Activated T-cell treated with anti-CD3 and anti-CD28 coated beads for 48 hours (primary cell): ENCODE measurements around the gene ANKRD33B.

Source experiments
- DNase-seq: peaks from one replicate; pipeline ENCODE4 v3.0.0-alpha.2; 2020; ENCODE audit warnings: low read depth

ANKRD33B gene

DNA sequence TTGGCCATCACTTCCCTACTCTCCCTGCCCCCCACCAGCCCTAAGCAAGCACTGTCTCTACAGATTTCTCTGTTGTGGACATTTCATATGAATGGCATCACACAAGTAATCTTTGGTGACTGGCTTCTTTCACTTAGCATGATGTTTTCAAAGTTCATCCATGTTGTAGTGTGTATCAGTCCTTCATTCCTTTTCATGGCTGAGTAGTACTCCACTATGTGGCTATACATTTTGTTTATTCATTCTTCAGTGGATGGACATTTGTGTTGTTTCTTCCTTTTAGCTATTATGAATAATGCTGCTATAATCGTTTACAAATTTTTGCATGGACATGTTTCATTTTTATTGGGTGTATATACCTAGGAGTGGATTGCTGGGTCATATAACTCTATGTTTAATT, 113.1 kb downstream of the ANKRD33B start:
- no peak for DNase-seq

DNA sequence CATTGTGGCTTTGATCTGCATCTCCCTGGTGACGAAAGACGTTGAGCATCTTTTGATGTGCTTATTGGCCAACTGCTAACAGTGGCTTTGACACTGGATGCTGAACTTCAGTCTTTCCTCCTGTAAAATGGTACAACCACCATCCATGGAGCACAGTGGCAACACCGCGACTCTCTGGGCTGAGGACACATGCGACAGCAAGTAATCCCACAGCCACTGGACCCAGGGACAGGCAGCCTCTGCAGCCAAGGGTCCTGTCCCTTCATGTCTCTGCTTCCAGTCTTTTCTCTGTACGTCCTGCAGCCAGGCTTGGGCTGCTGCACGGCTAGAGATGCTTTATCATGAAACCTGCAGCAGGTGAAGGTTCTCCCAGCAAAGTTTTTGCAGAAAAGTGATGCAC, 113.7 kb downstream of the ANKRD33B start:
- no peak for DNase-seq

DNA sequence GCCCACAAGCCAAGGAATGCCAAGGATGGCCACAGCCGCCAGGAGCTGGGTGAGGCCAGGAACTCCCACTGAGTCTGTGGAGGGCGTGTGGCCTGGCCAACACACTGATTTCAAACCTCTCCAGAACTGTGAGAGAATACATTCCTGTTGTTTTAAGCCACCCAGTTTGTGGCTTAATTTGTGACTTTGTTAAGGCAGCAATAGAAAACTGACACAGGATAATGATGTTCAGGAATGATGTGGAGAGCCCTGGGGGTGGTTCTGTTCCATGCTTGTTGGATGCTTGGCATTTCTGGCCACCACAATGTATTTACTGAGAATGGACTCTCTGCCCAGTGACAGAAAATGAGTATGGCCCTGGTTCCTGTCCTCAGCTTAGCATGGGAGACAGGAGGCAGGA, 114.4 kb downstream of the ANKRD33B start:
- no peak for DNase-seq

DNA sequence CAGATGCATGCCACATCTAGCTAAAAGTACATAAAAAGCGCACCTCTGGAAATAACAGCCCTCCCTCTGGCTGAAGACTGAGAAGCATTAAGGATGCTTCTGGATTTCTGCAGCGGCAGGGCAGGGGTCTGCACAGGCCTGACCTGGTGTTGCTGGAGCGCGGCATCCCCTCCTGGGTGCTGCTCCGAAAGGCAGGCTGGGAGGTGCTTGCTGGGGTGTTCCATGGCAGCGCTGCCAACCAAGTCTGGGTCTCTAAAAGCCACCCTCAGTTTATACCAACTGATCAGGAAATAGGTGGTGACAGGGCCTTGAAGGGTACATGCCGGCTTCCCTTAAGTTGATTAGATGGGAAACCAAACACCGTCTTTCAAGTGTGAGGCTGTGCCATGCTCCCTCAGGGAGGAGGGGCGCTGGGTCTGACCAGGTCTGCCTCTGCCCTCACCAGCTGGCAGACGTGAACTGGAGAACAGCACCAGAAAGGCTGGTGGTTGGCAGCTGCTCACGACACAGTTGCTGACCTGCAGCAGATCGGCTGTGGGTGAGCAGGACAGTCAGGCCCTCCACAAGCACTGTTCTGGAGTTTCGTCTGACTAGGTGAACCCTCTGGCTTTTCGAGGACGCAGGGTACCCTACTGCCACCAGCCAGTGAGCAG, 115.6 kb downstream of the ANKRD33B start:
- no peak for DNase-seq

DNA sequence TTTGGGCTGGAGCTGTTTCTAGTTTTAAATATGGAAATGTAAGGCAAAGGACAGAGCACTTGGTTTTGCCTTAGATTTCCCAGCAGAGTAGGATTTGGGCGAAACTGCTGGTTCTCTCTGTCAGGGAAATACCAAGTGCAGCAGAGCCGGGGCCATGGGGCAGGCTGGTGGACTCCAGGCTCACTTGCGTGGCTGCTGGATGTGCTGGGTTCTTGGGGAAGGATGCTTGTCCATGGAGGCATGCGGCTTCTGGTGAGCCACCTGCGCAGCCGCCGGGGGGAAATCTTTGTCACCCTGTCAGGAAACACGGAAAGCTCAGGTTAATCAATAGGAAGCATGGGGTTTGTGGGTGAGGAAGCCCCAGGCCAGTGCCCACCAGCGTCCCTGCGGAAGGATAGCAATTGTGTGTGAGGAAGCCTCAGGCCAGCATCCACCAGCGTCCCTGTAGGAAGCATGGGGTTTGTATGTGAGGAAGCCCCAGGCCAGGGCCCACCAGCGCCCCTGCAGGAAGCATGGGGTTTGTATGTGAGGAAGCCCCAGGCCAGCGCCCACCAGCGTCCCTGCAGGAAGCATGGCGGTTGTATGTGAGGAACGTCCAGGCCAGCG, 117.1 kb downstream of the ANKRD33B start:
- no peak for DNase-seq

DNA sequence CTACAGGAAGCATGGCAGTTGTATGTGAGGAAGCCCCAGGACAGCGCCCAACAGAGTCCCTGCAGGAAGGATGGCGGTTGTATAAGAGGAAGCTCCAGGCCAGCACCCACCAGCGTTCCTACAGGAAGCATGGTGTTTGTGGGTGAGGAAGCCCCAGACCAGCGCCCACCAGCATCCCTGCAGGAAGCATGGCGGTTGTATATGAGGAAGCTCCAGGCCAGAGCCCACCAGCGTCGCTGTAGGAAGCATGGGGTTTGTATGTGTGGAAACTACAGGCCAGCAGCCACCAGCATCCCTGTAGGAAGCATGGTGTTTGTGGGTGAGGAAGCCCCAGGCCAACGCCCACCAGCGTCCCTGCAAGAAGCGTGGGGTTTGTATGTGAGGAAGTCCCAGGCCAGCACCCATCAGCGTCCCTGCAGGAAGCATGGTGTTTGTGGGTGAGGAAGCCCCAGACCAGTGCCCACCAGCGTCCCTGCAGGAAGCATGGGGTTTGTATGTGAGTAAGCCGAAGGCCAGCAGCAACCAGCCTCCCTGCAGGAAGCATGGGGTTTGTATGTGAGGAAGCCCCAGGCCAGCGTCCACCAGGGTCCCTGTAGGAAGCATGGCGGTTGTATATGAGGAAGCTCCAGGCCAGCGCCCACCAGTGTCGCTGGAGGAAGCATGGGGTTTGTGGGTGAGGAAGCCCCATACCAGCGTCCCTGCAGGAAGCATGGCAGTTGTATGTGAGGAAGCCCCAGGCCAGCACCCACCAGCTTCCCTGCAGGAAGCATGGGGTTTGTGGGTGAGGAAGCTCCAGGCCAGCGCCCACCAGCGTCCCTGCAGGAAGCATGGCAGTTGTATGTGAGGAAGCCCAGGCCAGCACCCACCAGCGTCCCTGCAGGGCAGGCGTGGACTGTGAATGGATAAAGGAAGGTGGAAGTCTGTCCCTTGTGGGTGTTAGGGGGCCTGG, 118.1 kb downstream of the ANKRD33B start:
- no peak for DNase-seq

DNA sequence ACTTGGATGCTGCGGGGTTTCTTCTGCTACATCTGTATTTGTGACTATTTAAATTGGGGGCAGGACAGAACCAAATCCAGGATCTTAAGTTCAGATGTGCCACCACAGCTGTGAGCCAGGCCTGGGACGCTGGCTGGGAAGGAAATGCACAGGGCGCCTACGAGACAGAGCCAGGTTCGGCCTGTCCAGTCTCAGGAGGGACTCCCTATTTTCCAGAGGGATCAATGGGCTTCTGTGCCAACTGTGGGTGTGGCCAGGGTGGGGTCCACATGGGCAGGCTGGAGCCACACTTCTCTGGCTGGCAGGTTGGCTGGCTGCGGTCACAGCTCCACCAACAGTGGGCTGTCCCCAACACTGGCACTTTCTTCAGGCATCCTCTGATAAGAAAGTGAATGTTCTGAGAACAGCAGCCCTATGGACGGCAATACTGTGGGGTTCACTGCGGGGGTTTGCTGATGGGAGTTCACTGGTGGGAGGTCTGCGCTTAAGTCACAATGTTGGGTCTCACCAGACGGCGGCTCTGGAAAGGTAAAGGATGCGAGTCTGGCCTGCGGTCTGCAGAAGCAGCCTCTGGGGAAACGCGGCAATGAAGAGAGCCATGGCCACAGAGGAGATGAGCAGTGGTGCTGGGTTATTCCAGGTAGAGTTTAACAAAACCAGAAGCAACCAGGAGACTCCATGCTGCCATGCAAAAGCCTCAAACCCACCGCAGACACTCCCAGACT, 119.1 kb downstream of the ANKRD33B start:
- DNase-seq, result no peak

DNA sequence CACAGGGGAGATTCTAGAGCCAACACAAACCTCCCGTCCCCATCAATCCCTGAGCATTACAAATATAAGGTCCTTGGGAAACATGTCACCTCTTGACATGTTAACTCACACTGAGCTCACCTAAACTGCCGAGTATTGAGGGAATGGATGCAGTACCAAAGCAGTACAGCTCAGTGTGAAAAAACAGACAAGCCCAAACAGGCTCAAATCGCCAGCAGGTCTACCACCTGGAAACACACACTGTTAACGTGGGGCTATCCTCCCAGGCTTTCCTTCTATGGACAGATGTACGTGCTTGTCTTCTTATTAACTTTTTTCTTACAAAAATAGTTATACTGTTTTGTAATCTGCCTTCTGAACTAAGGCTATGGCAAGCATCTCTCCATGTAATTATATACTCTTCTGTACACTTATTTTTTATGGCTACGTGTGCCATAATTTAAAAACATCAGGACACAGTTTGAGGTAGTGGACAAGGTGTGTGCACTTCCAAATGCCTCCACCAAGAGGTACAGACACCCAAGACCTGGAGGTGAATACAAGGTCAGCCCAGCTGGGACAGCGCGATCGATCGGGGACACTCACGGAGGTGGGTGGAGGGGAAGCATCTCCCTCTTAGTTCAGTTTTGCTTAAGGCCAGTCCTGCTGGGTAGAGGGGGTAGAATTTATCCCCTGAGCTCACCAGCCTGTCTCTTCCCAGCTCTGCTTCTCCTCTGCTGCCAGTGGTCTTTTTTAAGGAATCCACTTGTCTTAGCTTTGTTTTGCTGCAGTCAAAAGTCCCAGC, 120.6 kb downstream of the ANKRD33B start:
- DNase-seq, result no peak

DNA sequence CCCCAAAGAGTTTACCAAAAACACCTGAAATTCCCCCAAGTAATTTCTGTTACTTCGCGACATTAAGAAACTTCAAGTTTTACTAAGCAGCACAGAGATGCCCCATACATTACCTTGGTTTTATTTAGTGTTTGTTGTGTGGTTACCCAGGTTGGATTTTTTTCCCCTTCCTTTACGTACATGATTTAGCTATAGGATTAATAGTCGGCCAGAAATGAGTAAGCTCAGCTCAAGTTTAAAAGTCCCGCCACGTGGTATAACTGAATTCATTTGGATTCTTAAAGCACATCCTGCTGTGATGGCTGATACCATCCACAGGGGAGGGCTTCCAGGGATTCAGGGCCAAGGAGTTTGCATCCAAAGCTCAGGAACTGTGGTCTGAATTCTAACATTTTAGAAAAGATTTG, 121.2 kb downstream of the ANKRD33B start:
- no peak for DNase-seq

DNA sequence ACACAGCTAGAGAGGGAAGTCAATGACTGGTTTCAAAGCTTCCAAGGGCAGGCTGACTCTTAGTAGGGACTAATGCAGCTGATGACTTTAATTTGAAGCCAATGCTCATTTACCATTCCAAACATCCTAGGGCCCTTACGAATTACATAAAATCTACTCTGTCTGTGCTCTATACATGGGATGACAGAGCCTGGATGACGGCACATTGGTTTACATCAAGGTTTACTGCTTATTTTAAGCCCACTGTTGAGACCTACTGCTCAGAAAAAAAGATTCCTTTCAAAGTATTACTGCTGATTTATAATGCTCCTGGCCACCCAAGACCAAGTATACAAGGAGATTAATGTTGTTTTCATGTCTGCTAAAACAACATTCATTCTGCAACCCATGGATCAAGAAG, 123.0 kb downstream of the ANKRD33B start:
- no peak for DNase-seq

DNA sequence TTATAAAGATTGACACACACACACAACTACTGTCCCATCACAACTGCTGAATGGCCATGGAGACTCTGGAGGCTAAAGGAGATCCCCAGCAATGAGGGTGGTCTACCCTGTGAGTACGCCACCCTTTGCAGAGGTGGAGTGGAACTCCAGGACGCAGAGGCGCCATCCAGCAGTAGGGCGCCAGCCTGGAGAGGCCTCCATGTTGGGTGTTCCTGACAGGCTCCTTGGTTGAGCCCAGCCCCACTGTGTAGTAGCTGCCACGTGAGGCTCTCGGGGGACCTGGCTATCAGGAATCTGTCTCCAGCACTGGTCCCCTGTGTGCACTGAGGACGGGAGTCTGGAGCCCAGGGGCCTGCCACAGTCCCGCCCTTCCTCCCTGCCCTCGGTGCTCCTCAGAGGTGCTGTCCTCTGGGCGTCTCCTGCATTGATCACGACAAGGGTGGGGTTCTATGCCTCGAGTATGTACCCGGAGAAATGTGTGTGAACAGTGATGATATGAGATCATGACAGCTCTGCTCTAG, 124.8 kb downstream of the ANKRD33B start:
- no peak for DNase-seq

DNA sequence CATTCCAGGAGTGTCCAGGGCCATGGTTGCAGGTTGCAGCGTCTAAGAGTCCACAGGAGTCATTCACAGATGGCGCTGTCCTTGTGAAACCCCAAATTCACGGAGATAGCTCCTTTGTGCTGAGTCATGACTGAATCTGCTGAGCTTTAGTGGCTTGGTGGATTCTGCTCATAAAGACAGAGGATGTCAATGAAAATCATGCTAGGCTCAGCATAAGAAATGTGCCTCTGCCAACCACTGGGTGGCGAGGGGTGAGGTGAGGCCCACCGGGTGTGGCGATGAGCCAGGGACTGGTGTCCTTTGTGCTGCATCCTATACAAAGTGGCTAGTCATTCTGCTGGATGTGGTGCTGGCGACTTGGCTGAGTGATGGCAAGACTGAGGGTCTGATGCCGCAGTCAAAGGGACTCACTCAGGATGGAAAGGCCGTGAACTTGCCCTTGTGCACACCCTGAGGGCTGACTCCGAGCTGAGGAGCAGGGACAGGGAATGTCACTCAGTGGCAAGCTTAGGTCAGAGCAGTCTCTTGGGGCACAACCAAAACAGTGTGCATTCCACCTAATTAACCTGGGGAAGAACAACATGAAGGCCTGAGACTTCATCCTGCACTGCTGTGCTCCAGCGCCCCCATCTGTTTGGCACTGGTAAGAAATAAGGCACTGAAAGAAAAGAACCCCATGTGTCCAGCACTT, 125.7 kb downstream of the ANKRD33B start:
- DNase-seq, result no peak

DNA sequence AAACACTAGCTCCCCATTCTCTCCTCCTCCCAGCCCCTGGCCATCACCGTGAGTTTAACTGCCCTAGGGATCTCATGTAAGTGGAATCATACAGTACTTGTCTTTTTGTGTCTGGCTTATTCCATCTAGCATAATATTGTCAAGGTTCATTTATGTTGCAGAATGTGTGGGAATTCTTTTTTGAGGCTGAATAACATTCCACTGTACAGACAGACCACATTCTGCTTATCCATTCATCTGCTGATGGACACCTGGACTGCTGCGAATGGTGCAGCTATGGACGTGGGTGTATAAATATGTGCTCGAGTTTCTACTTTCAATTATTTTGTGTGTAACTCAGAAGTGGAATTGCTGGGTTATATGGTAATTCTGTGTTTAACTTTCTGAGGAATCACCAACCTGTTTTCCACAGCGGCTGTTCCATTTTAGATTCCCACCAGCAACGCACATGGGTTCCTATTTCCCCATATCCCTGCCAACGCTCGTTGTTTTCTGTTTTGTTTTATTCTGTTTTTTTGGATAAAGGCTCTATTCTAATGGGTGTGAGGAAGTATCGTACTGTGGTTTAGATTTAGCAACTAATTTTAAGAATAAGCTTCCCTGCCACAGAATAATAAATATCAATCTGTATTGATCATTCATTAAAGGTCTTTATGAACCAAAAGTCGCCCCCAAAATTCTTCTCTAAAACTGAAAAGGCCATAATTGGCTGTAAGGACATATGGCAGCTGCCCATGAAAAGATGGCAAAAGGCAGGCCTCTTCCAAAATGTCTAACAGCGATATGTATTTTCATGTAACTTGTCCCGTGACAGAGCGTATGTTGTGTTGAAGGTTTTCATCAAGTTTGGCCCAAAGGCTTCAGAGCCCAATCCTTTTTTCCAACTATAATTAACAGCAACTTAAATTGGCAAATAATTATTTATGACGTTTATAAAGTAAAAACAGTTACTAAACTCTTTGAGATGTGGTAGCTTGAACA, 126.9 kb downstream of the ANKRD33B start:
- DNase-seq, result no peak

DNA sequence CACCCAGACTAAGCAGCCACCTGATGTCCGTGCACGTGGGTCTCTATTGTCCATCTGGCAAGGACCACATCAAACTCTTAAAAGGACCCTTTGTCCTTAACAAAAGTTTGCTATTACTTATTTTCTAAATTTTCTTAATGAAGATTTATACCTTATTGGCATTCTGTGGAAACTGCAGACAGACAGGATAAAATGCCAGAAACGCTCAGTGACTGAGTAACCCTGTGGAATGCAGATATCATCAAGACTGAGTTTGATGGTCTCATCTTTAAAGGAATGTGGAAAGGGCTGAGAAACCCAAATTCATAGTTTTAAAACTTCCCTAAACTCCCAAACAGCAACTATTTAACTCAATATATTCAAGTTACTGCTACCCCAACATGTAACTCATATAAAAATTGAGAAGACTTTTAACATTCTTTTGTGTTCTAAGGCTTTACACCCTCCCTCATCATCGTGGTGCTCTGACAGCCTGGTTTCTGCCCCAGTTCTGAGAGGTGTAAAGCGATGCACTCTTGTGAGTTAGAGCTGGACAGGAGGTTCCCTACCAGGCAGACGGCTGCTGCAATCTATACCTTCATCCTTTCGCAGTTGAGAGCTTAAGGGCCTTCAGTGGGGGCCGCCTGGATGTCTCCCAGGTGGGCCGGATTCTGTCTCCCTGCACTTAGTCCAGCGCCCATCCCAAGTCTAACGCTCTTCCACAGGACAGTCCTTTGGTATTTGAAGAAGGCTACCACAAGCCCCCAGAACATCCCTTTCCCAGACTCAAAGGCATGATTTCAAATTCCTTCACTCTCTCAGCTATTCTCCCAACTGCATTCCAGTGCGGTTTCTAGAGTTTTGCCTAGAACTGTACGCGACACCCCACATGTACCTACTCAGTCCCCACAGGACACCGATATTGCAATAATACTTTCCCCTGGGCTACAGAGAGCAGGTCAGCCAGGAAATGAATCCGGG, 128.2 kb downstream of the ANKRD33B start:
- no peak for DNase-seq

DNA sequence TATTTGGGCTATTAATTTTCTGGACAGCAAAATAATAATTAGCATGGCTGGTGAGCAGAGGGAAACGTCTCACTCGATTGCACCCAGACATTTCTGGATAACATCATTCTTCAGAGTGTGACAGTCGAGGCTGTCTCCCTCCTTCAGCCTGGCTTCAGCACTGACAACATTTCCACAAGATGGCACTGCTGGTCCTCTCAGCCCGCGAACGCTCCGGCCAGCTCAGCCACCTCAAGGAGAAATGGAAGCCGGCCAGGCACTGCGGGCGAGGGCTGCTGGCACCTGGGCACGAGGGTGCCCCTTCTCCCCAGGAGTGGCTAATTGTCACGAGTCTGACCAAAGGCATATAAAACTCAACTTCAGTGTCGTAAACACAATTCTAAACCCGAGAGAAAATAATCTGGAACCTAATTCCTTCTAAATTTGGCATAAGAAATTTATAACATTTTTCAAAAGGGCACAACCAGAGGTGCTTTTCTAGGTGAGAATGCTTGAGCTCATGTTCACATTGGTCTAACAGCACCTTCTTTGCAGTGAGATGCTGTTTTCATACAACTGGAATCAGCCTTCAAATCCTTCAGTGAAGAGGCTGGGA, 131.3 kb downstream of the ANKRD33B start:
- DNase-seq, result no peak

DNA sequence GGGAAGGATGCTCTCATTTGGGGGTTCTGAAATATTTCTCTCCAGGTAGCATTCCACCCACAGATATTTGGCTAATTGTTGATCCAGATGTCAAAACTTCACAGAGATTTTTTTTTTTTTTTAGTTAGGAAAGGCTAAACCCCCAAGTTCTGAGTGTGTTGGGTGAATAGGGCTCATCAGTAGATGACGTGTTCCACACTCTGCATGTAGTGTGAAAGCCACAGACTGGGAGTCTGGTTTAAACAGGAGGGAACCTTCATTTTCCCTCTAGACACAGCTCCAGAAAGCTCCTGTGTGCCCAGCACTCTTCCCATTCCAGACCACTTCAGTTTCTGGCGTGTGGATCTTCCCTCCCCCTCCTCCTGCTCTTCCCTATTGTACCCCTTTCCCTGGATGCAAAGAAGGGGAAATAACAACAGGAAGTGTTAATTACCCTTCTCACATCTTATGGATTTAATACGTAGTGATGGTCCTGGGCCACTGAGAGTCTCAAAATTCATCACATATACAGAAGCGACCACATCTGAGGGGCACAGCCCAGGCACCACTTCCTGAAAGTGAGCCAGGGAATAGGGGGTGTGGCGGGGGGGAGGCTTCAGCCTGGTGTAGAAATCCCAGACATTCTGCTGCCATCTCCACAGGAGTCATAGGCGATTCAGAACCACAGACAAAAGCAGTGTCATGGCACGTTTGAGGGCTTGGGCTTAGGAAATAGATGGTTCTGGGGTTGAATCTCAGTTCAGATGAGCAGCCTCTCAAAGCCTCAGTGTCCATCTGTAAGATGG, 132.1 kb downstream of the ANKRD33B start:
- no peak for DNase-seq

DNA sequence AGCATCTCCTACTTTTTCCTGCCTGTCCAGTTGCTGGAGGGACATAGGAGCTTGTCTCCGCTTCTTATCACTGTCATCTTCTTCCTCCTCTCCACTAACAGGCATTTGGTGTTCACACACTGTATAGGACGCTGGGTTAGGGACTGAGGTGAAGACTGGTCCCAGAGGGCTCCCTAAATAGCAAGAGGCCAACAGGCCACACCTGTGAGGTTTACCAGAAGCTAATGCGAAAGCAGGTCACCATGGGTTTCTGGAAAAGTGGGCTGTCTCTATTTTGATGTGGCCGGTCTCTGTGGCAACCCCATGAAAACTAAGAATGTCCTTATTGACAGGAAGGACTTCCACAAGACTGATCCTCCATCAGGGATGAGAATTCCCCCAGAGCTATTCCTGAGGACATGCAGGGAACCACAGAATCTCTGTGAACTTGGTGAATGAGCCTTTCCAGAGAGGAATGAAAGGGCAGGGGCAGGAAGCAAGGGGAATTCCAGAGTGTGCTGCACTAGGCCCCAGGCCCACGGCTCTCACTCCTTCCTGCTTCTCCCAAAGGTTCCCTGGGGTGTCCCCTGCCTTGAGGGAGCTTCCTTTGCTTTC, 135.5 kb downstream of the ANKRD33B start:
- DNase-seq, result no peak
